Natural killer cell (primary cell): Measurements from ENCODE around the gene SLC1A4. TPM values are rescaled to one million over a fixed set of nuclear protein-coding genes. Genes with fewer than 3 reads are reported as not detected.

ENCODE experiments used
- ATAC-seq, 3 donors: fragments of 150-1000 bp in 2 of 3; fragments of 200-7000 bp in 1 of 3; cut with Tn5 transposase; 1 replicate in 1 of 3; 2 replicates in 2 of 3; pipeline ENCODE4 v1.10.0; 2021; ENCODE audit warnings: mild to moderate bottlenecking in 2 of 3, moderate library complexity in 2 of 3
- DNase-seq, 2 donors: peaks; one replicate each; pipeline versions ENCODE4 v3.0.0 to v3.0.0-alpha.2; 2013 to 2021; ENCODE audit warnings: mixed read lengths in 1 of 2
- H3K27ac ChIP-seq: one replicate; pipeline ENCODE4 v1.5.1; 2013; ENCODE audit warnings: mild to moderate bottlenecking, low read length
- H3K27me3 ChIP-seq: one replicate; pipeline ENCODE4 v1.6.1; 2013; ENCODE audit warnings: low read length; ENCODE audit not compliant: control insufficient read depth, insufficient read depth
- H3K36me3 ChIP-seq: one replicate; pipeline ENCODE4 v1.6.1; 2013; ENCODE audit warnings: low read length; ENCODE audit not compliant: control insufficient read depth, insufficient read depth
- H3K4me1 ChIP-seq: one replicate; pipeline ENCODE4 v1.6.1; 2013; ENCODE audit warnings: low read length; ENCODE audit not compliant: control insufficient read depth, insufficient read depth
- H3K4me3 ChIP-seq: one replicate; pipeline ENCODE4 v1.5.1; 2013; ENCODE audit warnings: low read length
- H3K9me3 ChIP-seq: one replicate; pipeline ENCODE4 v1.6.1; 2013; ENCODE audit warnings: low read length; ENCODE audit not compliant: control insufficient read depth, insufficient read depth
- H3K27ac Mint-ChIP-seq, 2 donors: one replicate each; pipeline ENCODE4 v1.8.0; 2022; ENCODE audit warnings: mild to moderate bottlenecking in 2 of 2, mixed read lengths in 2 of 2, moderate library complexity in 1 of 2
- H3K27me3 Mint-ChIP-seq, 2 donors: one replicate each; pipeline ENCODE4 v1.8.0; 2022; ENCODE audit warnings: low read depth in 2 of 2, mixed read lengths in 2 of 2
- H3K36me3 Mint-ChIP-seq: one replicate; pipeline ENCODE4 v1.8.0; 2022; ENCODE audit warnings: mixed read lengths
- H3K4me1 Mint-ChIP-seq, 2 donors: one replicate each; pipeline ENCODE4 v1.8.0; 2022; ENCODE audit warnings: mixed read lengths in 2 of 2
- H3K4me3 Mint-ChIP-seq: one replicate; pipeline ENCODE4 v1.8.0; 2022; ENCODE audit warnings: mild to moderate bottlenecking, moderate library complexity, mixed read lengths
- H3K9me3 Mint-ChIP-seq, 2 donors: one replicate each; pipeline ENCODE4 v1.8.0; 2022; ENCODE audit warnings: mixed read lengths in 2 of 2
- WGBS: methylation state at CpG from one replicate; pipeline ENCODE4 v1.1.7; 2013; ENCODE audit warnings: missing lambda C conversion rate; ENCODE audit not compliant: insufficient coverage; 5-methylcytosine and 5-hydroxymethylcytosine counted together
- intact Hi-C: fragments of 100-400 bp; cut with micrococcal nuclease; formaldehyde crosslinking; loops from one replicate; pipeline ENCODE4 v1.14.2; 2022
- total RNA-seq, 4 donors: library from RNA; stranded (reverse); fragments of 120-200 nt in 1 of 4; gene quantifications; one replicate each; pipeline versions ENCODE4 v1.2.3 to v1.2.4, GENCODE V29; 2013 to 2022
- TF ChIP-seq, protein P1 (sequence below): fragments of 200-600 bp; IDR thresholded peaks from one replicate; pipeline ENCODE4 v1.8.0; 2022; ENCODE audit warnings: antibody characterized with exemption

The SLC1A4 gene
- total RNA-seq, 3 donors from 2014 or later (not counting 1 experiment from before 2014, with no cell fraction given): 3.9 to 13.8 (median 5.6) TPM

DNA sequence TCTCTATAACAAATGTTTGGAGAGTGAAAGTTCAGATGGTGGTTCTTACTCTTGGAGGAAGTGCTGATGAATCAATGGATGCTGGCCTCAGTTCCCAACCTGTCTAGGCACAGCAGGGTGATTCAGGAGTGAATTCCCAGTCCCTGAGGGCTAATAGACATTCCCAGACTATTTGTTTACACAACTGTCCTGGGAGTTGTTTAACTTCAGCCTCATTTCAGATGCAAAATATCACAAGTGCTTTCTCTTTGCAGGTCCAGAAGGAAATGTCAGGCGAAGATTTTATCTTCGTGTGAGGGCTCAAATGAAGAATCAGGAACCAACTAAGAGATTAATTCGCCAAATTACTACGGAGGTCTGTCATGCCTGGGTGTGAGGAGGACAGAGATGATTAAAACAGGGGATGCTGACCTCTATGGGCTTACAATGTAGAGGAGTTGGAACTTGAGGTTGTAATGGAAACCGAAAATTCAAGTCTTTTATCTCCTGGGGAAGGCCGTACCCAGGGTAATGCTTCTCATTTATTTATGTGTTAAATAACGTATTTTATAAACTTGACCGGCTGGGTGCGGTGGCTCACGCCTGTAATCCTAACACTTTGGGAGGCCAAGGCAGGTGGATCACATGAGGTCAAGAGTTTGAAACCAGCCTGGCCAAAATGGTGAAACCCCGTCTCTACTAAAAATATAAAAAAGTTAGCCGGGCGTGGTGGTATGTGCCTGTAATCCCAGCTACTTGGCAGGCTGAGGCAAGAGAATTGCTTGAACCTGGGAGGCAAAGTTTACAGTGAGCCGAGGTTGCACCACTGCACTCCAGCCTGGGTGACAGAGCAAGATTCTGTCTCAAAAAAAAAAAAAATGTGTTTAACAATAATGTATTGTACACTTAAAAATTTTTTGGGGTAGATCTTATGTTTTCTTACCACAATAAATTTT lies 38.7 kb upstream of the SLC1A4 start:
- TF ChIP-seq, protein P1, sequence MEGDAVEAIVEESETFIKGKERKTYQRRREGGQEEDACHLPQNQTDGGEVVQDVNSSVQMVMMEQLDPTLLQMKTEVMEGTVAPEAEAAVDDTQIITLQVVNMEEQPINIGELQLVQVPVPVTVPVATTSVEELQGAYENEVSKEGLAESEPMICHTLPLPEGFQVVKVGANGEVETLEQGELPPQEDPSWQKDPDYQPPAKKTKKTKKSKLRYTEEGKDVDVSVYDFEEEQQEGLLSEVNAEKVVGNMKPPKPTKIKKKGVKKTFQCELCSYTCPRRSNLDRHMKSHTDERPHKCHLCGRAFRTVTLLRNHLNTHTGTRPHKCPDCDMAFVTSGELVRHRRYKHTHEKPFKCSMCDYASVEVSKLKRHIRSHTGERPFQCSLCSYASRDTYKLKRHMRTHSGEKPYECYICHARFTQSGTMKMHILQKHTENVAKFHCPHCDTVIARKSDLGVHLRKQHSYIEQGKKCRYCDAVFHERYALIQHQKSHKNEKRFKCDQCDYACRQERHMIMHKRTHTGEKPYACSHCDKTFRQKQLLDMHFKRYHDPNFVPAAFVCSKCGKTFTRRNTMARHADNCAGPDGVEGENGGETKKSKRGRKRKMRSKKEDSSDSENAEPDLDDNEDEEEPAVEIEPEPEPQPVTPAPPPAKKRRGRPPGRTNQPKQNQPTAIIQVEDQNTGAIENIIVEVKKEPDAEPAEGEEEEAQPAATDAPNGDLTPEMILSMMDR: no peak
- Histone ChIP-seq H3K27me3 (no peaks in the 10 kb centered on the region), H3K27ac (no peak overlapping the region), H3K36me3 (no peaks in the 10 kb centered on the region), H3K4me1 (peaks cover 15% of the 10 kb centered on the region), H3K9me3 (no peaks in the 10 kb centered on the region), H3K4me3 (no peak overlapping the region)
- Mint-ChIP-seq H3K4me3 (no peak overlapping the region), H3K9me3 (no peaks in the 10 kb centered on the region), H3K27ac (no peak overlapping the region), H3K4me1 (peaks cover 28 to 29% of the 10 kb centered on the region in 2 donors), H3K27me3 (peaks cover 0 to 2% of the 10 kb centered on the region in 2 donors), H3K36me3 (no peaks in the 10 kb centered on the region)
- DNase-seq: no peak
- 86% methylated on average over 14 of the region's 14 CpGs for WGBS
- intact Hi-C loops: no loop called here
- no peak for ATAC-seq

DNA sequence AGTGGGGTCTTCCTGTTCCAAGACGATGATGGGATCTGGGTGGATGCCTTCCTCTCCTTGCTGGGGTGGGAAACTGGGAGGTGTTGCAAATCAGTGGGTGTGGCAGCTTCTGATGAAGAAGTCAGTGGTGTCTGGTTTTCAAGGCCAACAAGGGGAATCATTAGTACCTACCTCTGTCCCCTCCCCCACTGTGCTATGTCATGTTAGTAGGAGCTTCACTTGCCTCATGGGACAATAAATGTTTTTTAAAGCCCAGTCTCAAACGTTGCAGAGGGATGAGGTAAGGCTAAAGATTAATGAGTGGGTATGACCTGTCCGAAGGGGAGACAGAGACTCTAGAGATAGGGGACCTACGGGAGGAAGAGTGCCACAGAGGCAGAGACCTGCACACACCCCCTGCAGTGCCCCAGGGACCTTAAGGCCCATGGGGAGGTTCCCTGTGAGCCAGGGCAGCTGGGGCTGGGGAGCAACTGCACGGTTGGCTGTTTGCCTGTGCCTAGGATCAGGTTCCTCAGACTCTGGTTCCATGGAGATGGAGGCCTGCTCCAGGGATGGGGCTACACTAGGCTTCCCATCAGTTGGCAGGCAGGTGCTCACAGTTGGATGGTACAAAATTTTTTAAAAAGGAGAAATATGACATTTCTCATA lies 37.8 kb upstream of the SLC1A4 start:
- TF ChIP-seq, protein P1: no peak
- no peak overlapping the region for H3K27ac Mint-ChIP-seq

DNA sequence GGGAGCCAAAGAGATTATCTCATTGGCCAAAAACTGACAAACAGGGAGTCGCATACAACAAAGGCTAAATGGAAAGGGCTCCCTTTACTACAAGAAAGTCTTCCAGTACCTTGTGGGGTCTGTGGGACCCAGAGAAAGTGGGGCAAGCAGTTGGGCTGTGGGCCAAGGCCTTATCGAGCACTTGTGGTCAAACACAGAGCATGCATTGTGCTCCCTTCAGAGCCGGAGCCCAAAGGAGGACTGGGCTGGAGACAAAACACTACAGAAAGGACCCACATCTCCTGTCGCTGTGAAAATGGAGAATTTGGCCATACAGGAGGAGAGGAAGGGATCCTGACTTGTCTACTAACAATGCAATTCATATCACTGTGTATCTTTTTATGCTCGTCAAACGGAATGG lies 37.1 kb upstream of the SLC1A4 start:
- intact Hi-C loops: no loop called here
- Histone ChIP-seq H3K27ac (no peak overlapping the region), H3K36me3 (no peaks in the 10 kb centered on the region), H3K4me1 (no peaks in the 10 kb centered on the region), H3K9me3 (no peaks in the 10 kb centered on the region), H3K27me3 (no peaks in the 10 kb centered on the region), H3K4me3 (no peak overlapping the region)
- no peaks in the 10 kb centered on the region for H3K36me3 Mint-ChIP-seq
- ATAC-seq (no peak), DNase-seq (no peak)
- TF ChIP-seq, protein P1: no peak
- peaks cover 11 to 13% of the 10 kb centered on the region in 2 donors for H3K4me1 Mint-ChIP-seq
- H3K9me3 Mint-ChIP-seq: no peaks in the 10 kb centered on the region
- peaks cover 0 to 2% of the 10 kb centered on the region in 2 donors for H3K27me3 Mint-ChIP-seq
- H3K4me3 Mint-ChIP-seq: no peak overlapping the region
- whole genome bisulfite sequencing: 81% methylated on average over 6 of the region's 6 CpGs
- no peak overlapping the region for H3K27ac Mint-ChIP-seq

More for the DNA sequence above, 37.8 kb upstream of the SLC1A4 start:
- Mint-ChIP-seq H3K27me3 (peaks cover 0 to 2% of the 10 kb centered on the region in 2 donors), H3K36me3 (no peaks in the 10 kb centered on the region), H3K4me1 (peaks cover 18 to 19% of the 10 kb centered on the region in 2 donors), H3K4me3 (no peak overlapping the region), H3K9me3 (no peaks in the 10 kb centered on the region)
- Histone ChIP-seq H3K4me1 (peaks cover 5% of the 10 kb centered on the region), H3K9me3 (no peaks in the 10 kb centered on the region), H3K27me3 (no peaks in the 10 kb centered on the region), H3K36me3 (no peaks in the 10 kb centered on the region), H3K4me3 (no peak overlapping the region), H3K27ac (no peak overlapping the region)
- DNase-seq: no peak
- ATAC-seq: no peak
- WGBS: 73% methylated on average over 5 of the region's 5 CpGs
- intact Hi-C loops: no loop called here
